ENCODE measurements around the gene PCDHA4. TPM values are rescaled to one million over a fixed set of nuclear protein-coding genes. Genes with fewer than 3 reads are reported as not detected.
"Not testable (repeated sequence)": the region's sequence is repeated elsewhere in the genome, so short reads cannot be mapped to it uniquely, and the experiment has no call there.

Gene PCDHA4
- total and polyA plus RNA-seq, 9 donors, result 0.18 to 2.7 (median 0.83) TPM

- no peak within 1 kb of the TSS for H3K4me3 ChIP-seq
- H3K36me3 ChIP-seq, result no peaks in the 10 kb centered on the region
- H3K27ac ChIP-seq, result no peak within 1 kb of the TSS
- WGBS, 3 donors, result 13 to 32% (median 30%) methylated on average over 29 of the region's 29 CpGs
- no peak for TF ChIP-seq POLR2A (IDR thresholded peaks at IDR 0.05)
- TF ChIP-seq EP300 (IDR thresholded peaks at IDR 0.05), result no peak
- TF ChIP-seq CTCF (IDR thresholded peaks at IDR 0.05), result no peak
- no peak for DNase-seq
- no peaks in the 10 kb centered on the region for H3K27me3 ChIP-seq
- H3K4me1 ChIP-seq (ENCODE audit: insufficient read depth), result no peaks in the 10 kb centered on the region
- peaks cover 0 to 35% of the 10 kb centered on the region in 2 donors for H3K9me3 ChIP-seq
- intact Hi-C loops (cut with DNase I), result no loop called here
Measured at GRCh38 chr5:140785905-140786686, 20.8 kb upstream of the PCDHA4 start, which contains the start of gene PCDHA1. Gene PCDHA1, plus strand, starts transcription at chr5:140786140.

- H3K9me3 ChIP-seq, result peaks cover 0 to 29% of the 10 kb centered on the region in 2 donors
- H3K36me3 ChIP-seq; H3K27ac ChIP-seq; DNase-seq; H3K27me3 ChIP-seq; H3K4me3 ChIP-seq; H3K4me1 ChIP-seq (ENCODE audit: insufficient read depth); intact Hi-C loops (cut with DNase I): not testable (repeated sequence)
- WGBS, 3 donors, result 35 to 50% (median 48%) methylated on average over 38 to 44 of the region's 44 CpGs
Measured at GRCh38 chr5:140787422-140787821, 19.4 kb upstream of the PCDHA4 start.

- H3K27ac ChIP-seq; H3K4me3 ChIP-seq; H3K4me1 ChIP-seq (ENCODE audit: insufficient read depth); H3K36me3 ChIP-seq; intact Hi-C loops (cut with DNase I); H3K27me3 ChIP-seq; DNase-seq: not testable (repeated sequence)
- 31 to 52% (median 45%) methylated on average over 70 of the region's 70 CpGs for WGBS, 3 donors
- H3K9me3 ChIP-seq, result peaks cover 0 to 29% of the 10 kb centered on the region in 2 donors
Measured at GRCh38 chr5:140787849-140788504, 18.9 kb upstream of the PCDHA4 start.

- no peaks in the 10 kb centered on the region for H3K36me3 ChIP-seq
- no peak for TF ChIP-seq CTCF (IDR thresholded peaks at IDR 0.05)
- no peak for TF ChIP-seq POLR2A (IDR thresholded peaks at IDR 0.05)
- TF ChIP-seq EP300 (IDR thresholded peaks at IDR 0.05), result no peak
- 26 to 49% (median 44%) methylated on average over 2 of the region's 2 CpGs for WGBS, 3 donors
- intact Hi-C loops (cut with DNase I), result no loop called here
- H3K9me3 ChIP-seq, result peaks cover 0 to 35% of the 10 kb centered on the region in 2 donors
- H3K27me3 ChIP-seq, result no peaks in the 10 kb centered on the region
- no peak overlapping the region for H3K4me3 ChIP-seq
- H3K4me1 ChIP-seq (ENCODE audit: insufficient read depth), result no peaks in the 10 kb centered on the region
- H3K27ac ChIP-seq, result no peak overlapping the region
- no peak for DNase-seq
Measured at GRCh38 chr5:140791089-140791488, 15.8 kb upstream of the PCDHA4 start.

- intact Hi-C loops (cut with DNase I), result no loop called here
- peaks cover 0 to 15% of the 10 kb centered on the region in 2 donors for H3K9me3 ChIP-seq
- H3K27ac ChIP-seq, result no peak within 1 kb of the TSS
- no peaks in the 10 kb centered on the region for H3K36me3 ChIP-seq
- H3K27me3 ChIP-seq, result no peaks in the 10 kb centered on the region
- H3K4me3 ChIP-seq, result peak within 1 kb of the TSS; percentile 12
- no peak for TF ChIP-seq EP300 (IDR thresholded peaks at IDR 0.05)
- no peak for TF ChIP-seq POLR2A (IDR thresholded peaks at IDR 0.05)
- no peak for TF ChIP-seq CTCF (IDR thresholded peaks at IDR 0.05)
- H3K4me1 ChIP-seq (ENCODE audit: insufficient read depth), result no peaks in the 10 kb centered on the region
- DNase-seq, result no peak
- 15 to 23% (median 18%) methylated on average over 27 of the region's 27 CpGs for WGBS, 3 donors
Measured at GRCh38 chr5:140794595-140795258, 12.1 kb upstream of the PCDHA4 start, which contains the start of gene PCDHA2. Gene PCDHA2, plus strand, starts transcription at chr5:140794852.
